K562 (cell line): Measurements from ENCODE around the gene PNKD. TPM values are rescaled to one million over a fixed set of nuclear protein-coding genes. Genes with fewer than 3 reads are reported as not detected.

ENCODE experiments used
- BACH1 ChIP-seq: fragments of 200-800 bp; sonication (Bioruptor generic); IDR thresholded peaks from 2 replicates; pipeline ENCODE4 v1.6.1; 2016; ENCODE audit warnings: missing genetic modification characterization, missing compliant biosample characterization
- CBX3 ChIP-seq, 2 experiments: IDR thresholded peaks; 1 replicate in 1 of 2; 2 replicates in 1 of 2; pipeline ENCODE4 v1.6.1; 2012; ENCODE audit warnings: inconsistent platforms in 2 of 2, low read length in 2 of 2, borderline replicate concordance in 1 of 2, control low read depth in 1 of 2
- HLTF ChIP-seq: fragments of 450-650 bp; IDR thresholded peaks from 2 replicates; pipeline ENCODE4 v1.6.1; 2016
- NCOA1 ChIP-seq: fragments of 450-650 bp; IDR thresholded peaks from 2 replicates; pipeline ENCODE4 v1.6.1; 2016; ENCODE audit warnings: low read depth
- NCOA4 ChIP-seq: fragments of 450-650 bp; IDR thresholded peaks from 2 replicates; pipeline ENCODE4 v1.6.1; 2018; ENCODE audit warnings: mild to moderate bottlenecking; ENCODE audit not compliant: partially characterized antibody
- NR2C1 ChIP-seq, 2 experiments: fragments of 450-650 bp; IDR thresholded peaks; 2 replicates each; pipeline ENCODE4 v1.6.1; 2017; ENCODE audit warnings: mild to moderate bottlenecking in 2 of 2, antibody characterized with exemption in 1 of 2, inconsistent platforms in 1 of 2, missing compliant biosample characterization in 1 of 2, missing genetic modification characterization in 1 of 2
- TRIM24 ChIP-seq, 2 experiments: fragments of 450-650 bp; IDR thresholded peaks; 2 replicates each; pipeline ENCODE4 v1.6.1; 2016
- ZNF316 ChIP-seq: fragments of 450-650 bp; IDR thresholded peaks from 2 replicates; pipeline ENCODE4 v1.6.1; 2016
- ZNF436 ChIP-seq: fragments of 250-450, 450-650 bp; sonication (Bioruptor Pico); formaldehyde crosslinking; IDR thresholded peaks from 2 replicates; pipeline ENCODE4 v1.7.0; 2020; ENCODE audit warnings: mild to moderate bottlenecking
- ZNF507 ChIP-seq: conservative IDR thresholded peaks from 2 replicates; pipeline ENCODE4 v1.6.1; 2017; ENCODE audit warnings: missing genetic modification characterization, missing compliant biosample characterization
- ZNF586 ChIP-seq: fragments of 450-650 bp; formaldehyde crosslinking; conservative IDR thresholded peaks from 2 replicates; pipeline ENCODE4 v1.4.0; 2020; ENCODE audit warnings: mild to moderate bottlenecking, moderate library complexity
- ZNF695 ChIP-seq: fragments of 450-650 bp; formaldehyde crosslinking; IDR thresholded peaks from 2 replicates; pipeline ENCODE4 v1.4.0; 2020; ENCODE audit warnings: mild to moderate bottlenecking, moderate library complexity
- polyA plus RNA-seq, 8 experiments: library from polyadenylated mRNA; depleted of rRNA in 4 of 8; stranded (reverse) in 5 of 8; unstranded in 3 of 8; fragments of >200 nt; fragmentation: Nextera tagmentation in 2 of 8; fragmentation: Illumina TruSeq in 1 of 8; extraction: Ambion mirVana in 2 of 8; extraction: Trizol in 1 of 8; gene quantifications; 2 replicates each; pipeline versions ENCODE4 v1.2.1 to v1.2.3, GENCODE V29; 2011 to 2014; ENCODE audit warnings: inconsistent platforms in 1 of 8, missing spikeins in 1 of 8
- total RNA-seq, 7 experiments: library from RNA; depleted of rRNA in 6 of 7; stranded (reverse); fragments of >200 nt in 6 of 7; fragmentation: Illumina TruSeq in 2 of 7; extraction: Trizol in 2 of 7; gene quantifications; 2 replicates each; pipeline versions ENCODE4 v1.2.1 to v1.2.3, GENCODE V29; 2011 to 2021; ENCODE audit warnings: low replicate concordance in 1 of 7
- TF ChIP-seq, protein P1 (sequence below): fragments of 450-650 bp; IDR thresholded peaks from 2 replicates; pipeline ENCODE4 v1.7.1; 2018; ENCODE audit warnings: mild to moderate bottlenecking, low read depth; ENCODE audit not compliant: partially characterized antibody
- TF ChIP-seq, protein P2 (sequence below): fragments of 450-650 bp; IDR thresholded peaks from 2 replicates; pipeline ENCODE4 v1.6.1; 2018; ENCODE audit warnings: mild to moderate bottlenecking, low read depth; ENCODE audit not compliant: partially characterized antibody
- TF ChIP-seq, protein P3 (sequence below): fragments of 450-650 bp; IDR thresholded peaks from 2 replicates; pipeline ENCODE4 v1.6.1; 2016; ENCODE audit warnings: low read depth
- TF ChIP-seq, protein P4 (sequence below), 2 experiments: fragments of 450-650 bp; IDR thresholded peaks; 2 replicates each; pipeline ENCODE4 v1.6.1; 2016

The PNKD gene
- total and polyA plus RNA-seq, 9 of the 15 experiments (the other 6 are each of a cell fraction or from before 2014, with no cell fraction given): 26.0 to 105 (median 60.1) TPM

DNA sequence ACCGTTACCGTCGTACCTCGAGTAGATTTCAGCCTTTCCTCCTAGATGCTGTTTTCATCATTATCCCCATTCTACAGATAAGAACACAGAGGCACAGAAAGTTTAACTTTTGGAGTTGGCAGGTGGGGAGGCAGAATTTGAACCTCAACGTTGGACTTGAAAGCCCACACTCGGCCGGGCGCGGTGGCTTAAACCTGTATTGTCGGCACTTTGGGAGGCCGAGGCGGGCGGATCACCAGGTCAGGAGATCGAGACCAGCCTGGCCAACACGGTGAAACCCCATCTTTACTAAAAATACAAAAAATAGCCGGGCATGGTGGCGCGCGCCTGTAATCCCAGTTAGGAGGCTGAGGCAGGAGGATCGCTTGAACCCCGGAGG is 97.8 kb downstream of the PNKD start (continued):
- TF ChIP-seq, protein P1, sequence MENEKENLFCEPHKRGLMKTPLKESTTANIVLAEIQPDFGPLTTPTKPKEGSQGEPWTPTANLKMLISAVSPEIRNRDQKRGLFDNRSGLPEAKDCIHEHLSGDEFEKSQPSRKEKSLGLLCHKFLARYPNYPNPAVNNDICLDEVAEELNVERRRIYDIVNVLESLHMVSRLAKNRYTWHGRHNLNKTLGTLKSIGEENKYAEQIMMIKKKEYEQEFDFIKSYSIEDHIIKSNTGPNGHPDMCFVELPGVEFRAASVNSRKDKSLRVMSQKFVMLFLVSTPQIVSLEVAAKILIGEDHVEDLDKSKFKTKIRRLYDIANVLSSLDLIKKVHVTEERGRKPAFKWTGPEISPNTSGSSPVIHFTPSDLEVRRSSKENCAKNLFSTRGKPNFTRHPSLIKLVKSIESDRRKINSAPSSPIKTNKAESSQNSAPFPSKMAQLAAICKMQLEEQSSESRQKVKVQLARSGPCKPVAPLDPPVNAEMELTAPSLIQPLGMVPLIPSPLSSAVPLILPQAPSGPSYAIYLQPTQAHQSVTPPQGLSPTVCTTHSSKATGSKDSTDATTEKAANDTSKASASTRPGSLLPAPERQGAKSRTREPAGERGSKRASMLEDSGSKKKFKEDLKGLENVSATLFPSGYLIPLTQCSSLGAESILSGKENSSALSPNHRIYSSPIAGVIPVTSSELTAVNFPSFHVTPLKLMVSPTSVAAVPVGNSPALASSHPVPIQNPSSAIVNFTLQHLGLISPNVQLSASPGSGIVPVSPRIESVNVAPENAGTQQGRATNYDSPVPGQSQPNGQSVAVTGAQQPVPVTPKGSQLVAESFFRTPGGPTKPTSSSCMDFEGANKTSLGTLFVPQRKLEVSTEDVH: no peak
- no peak for TF ChIP-seq HLTF
- TF ChIP-seq, protein P2, sequence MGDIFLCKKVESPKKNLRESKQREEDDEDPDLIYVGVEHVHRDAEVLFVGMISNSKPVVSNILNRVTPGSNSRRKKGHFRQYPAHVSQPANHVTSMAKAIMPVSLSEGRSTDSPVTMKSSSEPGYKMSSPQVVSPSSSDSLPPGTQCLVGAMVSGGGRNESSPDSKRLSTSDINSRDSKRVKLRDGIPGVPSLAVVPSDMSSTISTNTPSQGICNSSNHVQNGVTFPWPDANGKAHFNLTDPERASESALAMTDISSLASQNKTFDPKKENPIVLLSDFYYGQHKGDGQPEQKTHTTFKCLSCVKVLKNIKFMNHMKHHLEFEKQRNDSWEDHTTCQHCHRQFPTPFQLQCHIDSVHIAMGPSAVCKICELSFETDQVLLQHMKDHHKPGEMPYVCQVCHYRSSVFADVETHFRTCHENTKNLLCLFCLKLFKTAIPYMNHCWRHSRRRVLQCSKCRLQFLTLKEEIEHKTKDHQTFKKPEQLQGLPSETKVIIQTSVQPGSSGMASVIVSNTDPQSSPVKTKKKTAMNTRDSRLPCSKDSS: no peak
- TF ChIP-seq, protein P3, sequence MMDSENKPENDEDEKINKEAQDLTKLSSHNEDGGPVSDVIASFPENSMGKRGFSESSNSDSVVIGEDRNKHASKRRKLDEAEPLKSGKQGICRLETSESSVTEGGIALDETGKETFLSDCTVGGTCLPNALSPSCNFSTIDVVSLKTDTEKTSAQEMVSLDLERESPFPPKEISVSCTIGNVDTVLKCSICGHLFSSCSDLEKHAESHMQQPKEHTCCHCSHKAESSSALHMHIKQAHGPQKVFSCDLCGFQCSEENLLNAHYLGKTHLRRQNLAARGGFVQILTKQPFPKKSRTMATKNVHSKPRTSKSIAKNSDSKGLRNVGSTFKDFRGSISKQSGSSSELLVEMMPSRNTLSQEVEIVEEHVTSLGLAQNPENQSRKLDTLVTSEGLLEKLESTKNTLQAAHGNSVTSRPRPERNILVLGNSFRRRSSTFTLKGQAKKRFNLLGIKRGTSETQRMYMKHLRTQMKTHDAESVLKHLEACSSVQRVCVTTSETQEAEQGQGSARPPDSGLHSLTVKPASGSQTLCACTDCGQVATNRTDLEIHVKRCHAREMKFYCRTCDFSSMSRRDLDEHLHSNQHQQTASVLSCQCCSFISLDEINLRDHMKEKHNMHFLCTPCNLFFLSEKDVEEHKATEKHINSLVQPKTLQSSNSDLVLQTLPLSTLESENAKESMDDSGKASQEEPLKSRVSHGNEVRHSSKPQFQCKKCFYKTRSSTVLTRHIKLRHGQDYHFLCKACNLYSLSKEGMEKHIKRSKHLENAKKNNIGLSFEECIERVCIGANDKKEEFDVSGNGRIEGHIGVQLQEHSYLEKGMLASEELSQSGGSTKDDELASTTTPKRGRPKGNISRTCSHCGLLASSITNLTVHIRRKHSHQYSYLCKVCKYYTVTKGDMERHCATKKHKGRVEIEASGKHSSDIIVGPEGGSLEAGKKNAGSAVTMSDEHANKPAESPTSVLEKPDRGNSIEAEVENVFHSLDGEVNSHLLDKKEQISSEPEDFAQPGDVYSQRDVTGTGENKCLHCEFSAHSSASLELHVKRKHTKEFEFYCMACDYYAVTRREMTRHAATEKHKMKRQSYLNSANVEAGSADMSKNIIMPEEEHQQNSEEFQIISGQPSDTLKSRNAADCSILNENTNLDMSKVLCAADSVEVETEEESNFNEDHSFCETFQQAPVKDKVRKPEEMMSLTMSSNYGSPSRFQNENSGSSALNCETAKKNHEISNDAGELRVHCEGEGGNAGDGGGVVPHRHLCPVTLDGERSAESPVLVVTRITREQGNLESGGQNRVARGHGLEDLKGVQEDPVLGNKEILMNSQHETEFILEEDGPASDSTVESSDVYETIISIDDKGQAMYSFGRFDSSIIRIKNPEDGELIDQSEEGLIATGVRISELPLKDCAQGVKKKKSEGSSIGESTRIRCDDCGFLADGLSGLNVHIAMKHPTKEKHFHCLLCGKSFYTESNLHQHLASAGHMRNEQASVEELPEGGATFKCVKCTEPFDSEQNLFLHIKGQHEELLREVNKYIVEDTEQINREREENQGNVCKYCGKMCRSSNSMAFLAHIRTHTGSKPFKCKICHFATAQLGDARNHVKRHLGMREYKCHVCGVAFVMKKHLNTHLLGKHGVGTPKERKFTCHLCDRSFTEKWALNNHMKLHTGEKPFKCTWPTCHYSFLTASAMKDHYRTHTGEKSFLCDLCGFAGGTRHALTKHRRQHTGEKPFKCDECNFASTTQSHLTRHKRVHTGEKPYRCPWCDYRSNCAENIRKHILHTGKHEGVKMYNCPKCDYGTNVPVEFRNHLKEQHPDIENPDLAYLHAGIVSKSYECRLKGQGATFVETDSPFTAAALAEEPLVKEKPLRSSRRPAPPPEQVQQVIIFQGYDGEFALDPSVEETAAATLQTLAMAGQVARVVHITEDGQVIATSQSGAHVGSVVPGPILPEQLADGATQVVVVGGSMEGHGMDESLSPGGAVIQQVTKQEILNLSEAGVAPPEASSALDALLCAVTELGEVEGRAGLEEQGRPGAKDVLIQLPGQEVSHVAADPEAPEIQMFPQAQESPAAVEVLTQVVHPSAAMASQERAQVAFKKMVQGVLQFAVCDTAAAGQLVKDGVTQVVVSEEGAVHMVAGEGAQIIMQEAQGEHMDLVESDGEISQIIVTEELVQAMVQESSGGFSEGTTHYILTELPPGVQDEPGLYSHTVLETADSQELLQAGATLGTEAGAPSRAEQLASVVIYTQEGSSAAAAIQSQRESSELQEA: no peak
- TF ChIP-seq ZNF695 (CRISPR knock-in tag): no peak
- TF ChIP-seq ZNF586 (CRISPR knock-in tag): no peak
- TF ChIP-seq ZNF316: 0 out of 2 replicates have a peak, but pooled peaks have one; percentile 3
- no peak for TF ChIP-seq ZNF436 (CRISPR knock-in tag)
- TF ChIP-seq NCOA1: no peak
- TF ChIP-seq BACH1 (tag): no peak
- TF ChIP-seq ZNF507 (tag): no peak
- TF ChIP-seq NR2C1 (IDR thresholded peaks at IDR 0.05): no peak
- TF ChIP-seq NR2C1 (tag; IDR thresholded peaks at IDR 0.05): no peak
- TF ChIP-seq NCOA4: no peak
- TF ChIP-seq CBX3 (IDR thresholded peaks at IDR 0.05; ENCODE audit: borderline replicate concordance in 1 of 2, low read length in 2 of 2): 0 out of 3 replicates have a peak, but pooled peaks of 1 of the 2 experiments have one; percentile 35
- TF ChIP-seq, protein P4, sequence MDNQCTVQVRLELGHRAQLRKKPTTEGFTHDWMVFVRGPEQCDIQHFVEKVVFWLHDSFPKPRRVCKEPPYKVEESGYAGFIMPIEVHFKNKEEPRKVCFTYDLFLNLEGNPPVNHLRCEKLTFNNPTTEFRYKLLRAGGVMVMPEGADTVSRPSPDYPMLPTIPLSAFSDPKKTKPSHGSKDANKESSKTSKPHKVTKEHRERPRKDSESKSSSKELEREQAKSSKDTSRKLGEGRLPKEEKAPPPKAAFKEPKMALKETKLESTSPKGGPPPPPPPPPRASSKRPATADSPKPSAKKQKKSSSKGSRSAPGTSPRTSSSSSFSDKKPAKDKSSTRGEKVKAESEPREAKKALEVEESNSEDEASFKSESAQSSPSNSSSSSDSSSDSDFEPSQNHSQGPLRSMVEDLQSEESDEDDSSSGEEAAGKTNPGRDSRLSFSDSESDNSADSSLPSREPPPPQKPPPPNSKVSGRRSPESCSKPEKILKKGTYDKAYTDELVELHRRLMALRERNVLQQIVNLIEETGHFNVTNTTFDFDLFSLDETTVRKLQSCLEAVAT (IDR thresholded peaks at IDR 0.05): peak in 1 of 2 experiments; percentile 73; a peak in 2 of 4 replicates
- TF ChIP-seq TRIM24 (IDR thresholded peaks at IDR 0.05): no peak
